ENCODE results near the gene PSMC3.

The PSMC3 gene

DNA sequence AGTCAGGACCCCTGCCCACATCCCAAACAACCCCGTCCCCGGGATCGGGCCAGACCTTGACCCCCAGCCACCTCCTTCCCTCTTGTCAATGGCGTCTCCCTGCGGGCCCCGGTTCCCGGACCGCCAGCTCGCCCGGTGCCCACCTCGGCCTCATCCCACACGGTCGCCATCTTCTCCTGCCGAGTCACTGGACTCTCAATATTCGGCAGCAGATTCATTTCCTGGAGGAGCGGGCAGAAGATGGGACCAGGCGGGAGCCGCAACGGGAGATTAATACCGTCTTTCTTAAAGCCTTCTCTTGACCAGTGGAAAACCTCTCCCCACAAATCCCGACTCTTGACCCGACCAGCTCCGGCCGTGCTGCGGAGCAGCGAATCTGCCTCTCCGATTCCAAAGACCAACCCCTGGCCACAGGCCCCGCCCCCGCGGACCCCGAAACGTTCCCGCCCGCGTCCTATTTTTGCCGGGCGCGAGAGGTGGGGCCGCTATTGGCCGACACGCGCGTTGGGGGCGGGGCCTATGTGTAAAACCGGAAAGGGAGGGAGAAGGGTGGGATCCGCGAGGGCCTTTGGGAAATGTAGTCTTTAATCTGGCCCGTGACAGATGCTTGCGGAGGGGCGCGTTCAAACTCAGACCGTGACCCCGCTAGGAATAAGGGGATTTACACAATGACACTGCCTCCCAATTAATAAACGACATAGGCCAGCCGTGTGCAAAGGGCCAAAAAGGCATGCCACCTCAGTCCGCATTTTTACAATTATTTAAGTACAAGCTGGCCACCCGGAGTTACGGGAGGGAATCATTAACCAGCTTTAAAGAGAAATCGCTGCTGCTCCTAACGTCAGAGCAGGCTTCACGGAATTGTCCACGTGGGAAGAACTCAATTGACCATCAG, at the start of gene PSMC3:
Gene PSMC3, minus strand, starts transcription at position 378 of the 895 bp plus-strand sequence. Its CDS starts 160 bp downstream, at position 218.
- Histone ChIP-seq H3K36me3 (ENCODE audit: control insufficient read depth, insufficient read depth, low read length) (peaks cover 23% of the 10 kb centered on the region), H3K27me3 (replicated peaks; ENCODE audit: control insufficient read depth, insufficient read depth, low read length) (no peaks in the 10 kb centered on the region), H3K4me3 (replicated peaks; ENCODE audit: low read depth, low read length) (peak within 1 kb of the TSS; percentile 94)
- peak; percentile 96 for DNase-seq (ENCODE audit: extremely low read depth, insufficient read length)
- TF ChIP-seq, protein P1, sequence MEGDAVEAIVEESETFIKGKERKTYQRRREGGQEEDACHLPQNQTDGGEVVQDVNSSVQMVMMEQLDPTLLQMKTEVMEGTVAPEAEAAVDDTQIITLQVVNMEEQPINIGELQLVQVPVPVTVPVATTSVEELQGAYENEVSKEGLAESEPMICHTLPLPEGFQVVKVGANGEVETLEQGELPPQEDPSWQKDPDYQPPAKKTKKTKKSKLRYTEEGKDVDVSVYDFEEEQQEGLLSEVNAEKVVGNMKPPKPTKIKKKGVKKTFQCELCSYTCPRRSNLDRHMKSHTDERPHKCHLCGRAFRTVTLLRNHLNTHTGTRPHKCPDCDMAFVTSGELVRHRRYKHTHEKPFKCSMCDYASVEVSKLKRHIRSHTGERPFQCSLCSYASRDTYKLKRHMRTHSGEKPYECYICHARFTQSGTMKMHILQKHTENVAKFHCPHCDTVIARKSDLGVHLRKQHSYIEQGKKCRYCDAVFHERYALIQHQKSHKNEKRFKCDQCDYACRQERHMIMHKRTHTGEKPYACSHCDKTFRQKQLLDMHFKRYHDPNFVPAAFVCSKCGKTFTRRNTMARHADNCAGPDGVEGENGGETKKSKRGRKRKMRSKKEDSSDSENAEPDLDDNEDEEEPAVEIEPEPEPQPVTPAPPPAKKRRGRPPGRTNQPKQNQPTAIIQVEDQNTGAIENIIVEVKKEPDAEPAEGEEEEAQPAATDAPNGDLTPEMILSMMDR (IDR thresholded peaks at IDR 0.05; ENCODE audit: insufficient read depth, low read length, poor library complexity, severe bottlenecking): no peak

DNA sequence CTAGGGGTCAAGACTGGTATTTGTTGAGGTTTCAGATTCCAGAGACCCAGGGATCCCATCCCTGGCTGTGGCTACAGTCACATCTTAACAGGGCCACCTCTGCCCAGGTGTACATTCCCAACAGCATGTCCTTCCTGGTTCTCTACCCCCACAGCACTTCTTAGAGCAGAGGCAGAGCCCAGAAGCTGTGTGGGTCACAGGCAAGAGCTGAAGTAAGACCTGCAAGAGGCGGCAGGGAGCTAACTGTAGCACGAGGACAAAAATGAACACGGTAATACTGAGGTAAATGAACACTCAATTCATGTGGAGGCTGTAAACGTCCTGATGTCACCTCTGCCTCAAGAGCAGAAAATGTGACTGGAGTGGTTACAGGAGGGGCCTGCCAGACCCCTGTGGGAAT, 44.4 kb upstream of the PSMC3 start:
- TF ChIP-seq, protein P1 (IDR thresholded peaks at IDR 0.05; ENCODE audit: insufficient read depth, low read length, poor library complexity, severe bottlenecking): no peak
- no peak overlapping the region for H3K4me3 ChIP-seq (replicated peaks; ENCODE audit: low read depth, low read length)
- H3K36me3 ChIP-seq (ENCODE audit: control insufficient read depth, insufficient read depth, low read length): peaks cover 26% of the 10 kb centered on the region
- no peaks in the 10 kb centered on the region for H3K27me3 ChIP-seq (replicated peaks; ENCODE audit: control insufficient read depth, insufficient read depth, low read length)
- no peak for DNase-seq (ENCODE audit: extremely low read depth, insufficient read length)

GRCh38 chr11:47469361-47470179, 43.3 kb upstream of the PSMC3 start:
- peaks cover 20% of the 10 kb centered on the region for H3K36me3 ChIP-seq (ENCODE audit: control insufficient read depth, insufficient read depth, low read length)
- TF ChIP-seq, protein P1 (IDR thresholded peaks at IDR 0.05; ENCODE audit: insufficient read depth, low read length, poor library complexity, severe bottlenecking): no peak

DNA sequence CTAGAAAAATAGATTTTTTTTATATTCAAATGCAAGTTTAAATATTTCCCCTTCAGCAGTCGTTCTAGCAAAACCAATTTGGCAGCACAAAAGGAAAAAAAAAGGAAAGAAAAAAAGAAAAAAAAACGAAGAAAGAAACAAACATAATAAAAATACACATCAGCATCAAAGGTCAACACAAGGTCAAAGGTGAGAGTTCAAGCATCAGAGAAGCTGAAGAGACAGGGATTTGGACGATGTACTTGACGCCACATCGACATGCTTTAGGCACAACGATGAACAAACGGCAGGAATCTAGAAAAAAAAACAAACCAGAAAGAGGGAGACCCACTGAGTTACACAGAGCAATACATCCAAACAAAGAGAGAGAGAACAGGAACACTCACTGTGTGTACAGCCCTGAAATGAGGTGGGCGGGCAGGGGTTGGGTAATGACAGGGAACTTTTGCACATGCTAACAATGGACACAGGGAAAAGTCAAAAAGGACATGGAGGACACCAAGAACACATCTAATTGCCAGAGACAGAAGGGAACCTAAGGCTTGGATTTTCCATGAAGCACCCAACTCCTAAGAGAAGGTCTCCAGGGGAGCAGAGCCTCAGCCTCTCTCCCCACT, 42.5 kb upstream of the PSMC3 start:
- no peak overlapping the region for H3K4me3 ChIP-seq (replicated peaks; ENCODE audit: low read depth, low read length)
- no peaks in the 10 kb centered on the region for H3K27me3 ChIP-seq (replicated peaks; ENCODE audit: control insufficient read depth, insufficient read depth, low read length)
- TF ChIP-seq, protein P1 (IDR thresholded peaks at IDR 0.05; ENCODE audit: insufficient read depth, low read length, poor library complexity, severe bottlenecking): no peak
- DNase-seq (ENCODE audit: extremely low read depth, insufficient read length): no peak
- H3K36me3 ChIP-seq (ENCODE audit: control insufficient read depth, insufficient read depth, low read length): peaks cover 18% of the 10 kb centered on the region

More at GRCh38 chr11:47469361-47470179, 43.3 kb upstream of the PSMC3 start:
- Histone ChIP-seq H3K4me3 (replicated peaks; ENCODE audit: low read depth, low read length) (no peak overlapping the region), H3K27me3 (replicated peaks; ENCODE audit: control insufficient read depth, insufficient read depth, low read length) (no peaks in the 10 kb centered on the region)
- no peak for DNase-seq (ENCODE audit: extremely low read depth, insufficient read length)

GRCh38 chr11:47467357-47467756, 41.1 kb upstream of the PSMC3 start:
- peaks cover 17% of the 10 kb centered on the region for H3K36me3 ChIP-seq (ENCODE audit: control insufficient read depth, insufficient read depth, low read length)
- no peaks in the 10 kb centered on the region for H3K27me3 ChIP-seq (replicated peaks; ENCODE audit: control insufficient read depth, insufficient read depth, low read length)
- DNase-seq (ENCODE audit: extremely low read depth, insufficient read length): no peak
- TF ChIP-seq, protein P1 (IDR thresholded peaks at IDR 0.05; ENCODE audit: insufficient read depth, low read length, poor library complexity, severe bottlenecking): no peak
- H3K4me3 ChIP-seq (replicated peaks; ENCODE audit: low read depth, low read length): no peak overlapping the region

All from GM06990 (cell line).